Measurements from ENCODE around the gene DNAH17.

The DNAH17 gene

GRCh38 chr17:78476149-78476548 lies 101.0 kb downstream of the DNAH17 start:
- no peak overlapping the region for H2BK5ac ChIP-seq (ENCODE audit: low read depth, low read length, poor library complexity, severe bottlenecking)
- H3K4me2 ChIP-seq (ENCODE audit: low read length, poor library complexity, severe bottlenecking), result no peak overlapping the region
- DNase-seq, result no peak
- H3K36me3 ChIP-seq (ENCODE audit: control insufficient read depth in 1 of 2, insufficient read depth in 2 of 2, low read depth in 1 of 2, low read length in 2 of 2), result no peaks in the 10 kb centered on the region
- H3K4me3 ChIP-seq (ENCODE audit: insufficient read depth in 1 of 2, low read depth in 1 of 2, low read length in 2 of 2), result no peak overlapping the region
- H2BK120ac ChIP-seq (ENCODE audit: low read depth, low read length), result no peak overlapping the region
- peaks cover 3% of the 10 kb centered on the region for H3K9me3 ChIP-seq (ENCODE audit: control insufficient read depth, low read length)
- H2BK15ac ChIP-seq (ENCODE audit: low read depth, poor library complexity, severe bottlenecking), result no peak overlapping the region
- H2BK12ac ChIP-seq (ENCODE audit: low read length in 2 of 2), result no peak overlapping the region
- no peak overlapping the region for H4K8ac ChIP-seq (ENCODE audit: low read length)
- no peak overlapping the region for H3K23ac ChIP-seq (ENCODE audit: low read length in 2 of 2)
- no peak overlapping the region for H2AFZ ChIP-seq (ENCODE audit: low read depth, low read length)
- H3K14ac ChIP-seq (ENCODE audit: low read length in 2 of 2), result no peak overlapping the region
- no peaks in the 10 kb centered on the region for H3K79me1 ChIP-seq (replicated peaks; ENCODE audit: low read length, poor library complexity, severe bottlenecking)
- 93% methylated on average over 28 of the region's 28 CpGs for WGBS
- no peak overlapping the region for H3K9ac ChIP-seq (ENCODE audit: low read length)
- H4K91ac ChIP-seq (ENCODE audit: low read length), result no peak overlapping the region
- H3K4me1 ChIP-seq (ENCODE audit: control insufficient read depth, insufficient read depth, low read depth, low read length), result no peaks in the 10 kb centered on the region
- H3K27ac ChIP-seq (ENCODE audit: low read length, poor library complexity, severe bottlenecking), result no peak overlapping the region
- no peak overlapping the region for H3K18ac ChIP-seq (ENCODE audit: low read depth in 1 of 2, low read length in 2 of 2)
- no peak overlapping the region for H3K4ac ChIP-seq (ENCODE audit: low read depth in 1 of 2, low read length in 2 of 2)
- H2AK5ac ChIP-seq (ENCODE audit: low read length, severe bottlenecking), result no peak overlapping the region
- peaks cover 7 to 61% of the 10 kb centered on the region in 2 experiments for H3K27me3 ChIP-seq (ENCODE audit: control insufficient read depth in 1 of 2, insufficient read depth in 1 of 2, low read length in 2 of 2)

GRCh38 chr17:78475211-78475610 lies 102.0 kb downstream of the DNAH17 start:
- Histone ChIP-seq H3K4me1 (ENCODE audit: control insufficient read depth, insufficient read depth, low read depth, low read length) (no peaks in the 10 kb centered on the region), H3K9ac (ENCODE audit: low read length) (no peak overlapping the region)
- WGBS, result 92% methylated on average over 16 of the region's 16 CpGs

GRCh38 chr17:78474614-78475146 lies 102.5 kb downstream of the DNAH17 start:
- WGBS, result 93% methylated on average over 18 of the region's 18 CpGs

More at GRCh38 chr17:78475211-78475610, 102.0 kb downstream of the DNAH17 start:
- peaks cover 7 to 61% of the 10 kb centered on the region in 2 experiments for H3K27me3 ChIP-seq (ENCODE audit: control insufficient read depth in 1 of 2, insufficient read depth in 1 of 2, low read length in 2 of 2)
- no peak overlapping the region for H3K14ac ChIP-seq (ENCODE audit: low read length in 2 of 2)
- no peak overlapping the region for H4K91ac ChIP-seq (ENCODE audit: low read length)
- no peak overlapping the region for H4K8ac ChIP-seq (ENCODE audit: low read length)
- H3K79me1 ChIP-seq (replicated peaks; ENCODE audit: low read length, poor library complexity, severe bottlenecking), result no peaks in the 10 kb centered on the region
- H2BK15ac ChIP-seq (ENCODE audit: low read depth, poor library complexity, severe bottlenecking), result no peak overlapping the region
- H3K36me3 ChIP-seq (ENCODE audit: control insufficient read depth in 1 of 2, insufficient read depth in 2 of 2, low read depth in 1 of 2, low read length in 2 of 2), result no peaks in the 10 kb centered on the region
- H3K4ac ChIP-seq (ENCODE audit: low read depth in 1 of 2, low read length in 2 of 2), result no peak overlapping the region
- H3K4me3 ChIP-seq (ENCODE audit: insufficient read depth in 1 of 2, low read depth in 1 of 2, low read length in 2 of 2), result no peak overlapping the region
- H3K18ac ChIP-seq (ENCODE audit: low read depth in 1 of 2, low read length in 2 of 2), result no peak overlapping the region
- H2BK5ac ChIP-seq (ENCODE audit: low read depth, low read length, poor library complexity, severe bottlenecking), result no peak overlapping the region
- no peak overlapping the region for H3K23ac ChIP-seq (ENCODE audit: low read length in 2 of 2)
- H2AK5ac ChIP-seq (ENCODE audit: low read length, severe bottlenecking), result no peak overlapping the region
- H3K4me2 ChIP-seq (ENCODE audit: low read length, poor library complexity, severe bottlenecking), result no peak overlapping the region
- H2BK120ac ChIP-seq (ENCODE audit: low read depth, low read length), result no peak overlapping the region
- no peak overlapping the region for H3K27ac ChIP-seq (ENCODE audit: low read length, poor library complexity, severe bottlenecking)
- DNase-seq, result no peak
- H2BK12ac ChIP-seq (ENCODE audit: low read length in 2 of 2), result no peak overlapping the region
- H2AFZ ChIP-seq (ENCODE audit: low read depth, low read length), result no peak overlapping the region
- peaks cover 3% of the 10 kb centered on the region for H3K9me3 ChIP-seq (ENCODE audit: control insufficient read depth, low read length)

GRCh38 chr17:78473951-78474613 lies 103.1 kb downstream of the DNAH17 start:
- no peak overlapping the region for H2BK15ac ChIP-seq (ENCODE audit: low read depth, poor library complexity, severe bottlenecking)
- H4K8ac ChIP-seq (ENCODE audit: low read length), result no peak overlapping the region
- H3K23ac ChIP-seq (ENCODE audit: low read length in 2 of 2), result no peak overlapping the region
- no peak overlapping the region for H3K4ac ChIP-seq (ENCODE audit: low read depth in 1 of 2, low read length in 2 of 2)
- no peak overlapping the region for H3K18ac ChIP-seq (ENCODE audit: low read depth in 1 of 2, low read length in 2 of 2)
- H2AFZ ChIP-seq (ENCODE audit: low read depth, low read length), result no peak overlapping the region
- H3K14ac ChIP-seq (ENCODE audit: low read length in 2 of 2), result no peak overlapping the region
- no peak for DNase-seq
- no peaks in the 10 kb centered on the region for H3K79me1 ChIP-seq (replicated peaks; ENCODE audit: low read length, poor library complexity, severe bottlenecking)
- peaks cover 7 to 63% of the 10 kb centered on the region in 2 experiments for H3K27me3 ChIP-seq (ENCODE audit: control insufficient read depth in 1 of 2, insufficient read depth in 1 of 2, low read length in 2 of 2)
- H2BK12ac ChIP-seq (ENCODE audit: low read length in 2 of 2), result no peak overlapping the region
- H2BK120ac ChIP-seq (ENCODE audit: low read depth, low read length), result no peak overlapping the region
- H3K4me1 ChIP-seq (ENCODE audit: control insufficient read depth, insufficient read depth, low read depth, low read length), result no peaks in the 10 kb centered on the region
- H3K27ac ChIP-seq (ENCODE audit: low read length, poor library complexity, severe bottlenecking), result no peak overlapping the region
- 88% methylated on average over 11 of the region's 12 CpGs for WGBS
- no peak overlapping the region for H3K4me3 ChIP-seq (ENCODE audit: insufficient read depth in 1 of 2, low read depth in 1 of 2, low read length in 2 of 2)
- H3K9ac ChIP-seq (ENCODE audit: low read length), result no peak overlapping the region
- H3K9me3 ChIP-seq (ENCODE audit: control insufficient read depth, low read length), result peaks cover 3% of the 10 kb centered on the region
- no peak overlapping the region for H4K91ac ChIP-seq (ENCODE audit: low read length)
- H2BK5ac ChIP-seq (ENCODE audit: low read depth, low read length, poor library complexity, severe bottlenecking), result no peak overlapping the region
- no peak overlapping the region for H3K4me2 ChIP-seq (ENCODE audit: low read length, poor library complexity, severe bottlenecking)
- no peaks in the 10 kb centered on the region for H3K36me3 ChIP-seq (ENCODE audit: control insufficient read depth in 1 of 2, insufficient read depth in 2 of 2, low read depth in 1 of 2, low read length in 2 of 2)
- no peak overlapping the region for H2AK5ac ChIP-seq (ENCODE audit: low read length, severe bottlenecking)

More at GRCh38 chr17:78474614-78475146, 102.5 kb downstream of the DNAH17 start:
- Histone ChIP-seq H3K79me1 (replicated peaks; ENCODE audit: low read length, poor library complexity, severe bottlenecking) (no peaks in the 10 kb centered on the region), H3K23ac (ENCODE audit: low read length in 2 of 2) (no peak overlapping the region), H3K27me3 (ENCODE audit: control insufficient read depth in 1 of 2, insufficient read depth in 1 of 2, low read length in 2 of 2) (peaks cover 7 to 61% of the 10 kb centered on the region in 2 experiments), H3K4me1 (ENCODE audit: control insufficient read depth, insufficient read depth, low read depth, low read length) (no peaks in the 10 kb centered on the region), H2AFZ (ENCODE audit: low read depth, low read length) (no peak overlapping the region), H2BK15ac (ENCODE audit: low read depth, poor library complexity, severe bottlenecking) (no peak overlapping the region), H2BK5ac (ENCODE audit: low read depth, low read length, poor library complexity, severe bottlenecking) (no peak overlapping the region), H3K4me3 (ENCODE audit: insufficient read depth in 1 of 2, low read depth in 1 of 2, low read length in 2 of 2) (no peak overlapping the region), H4K91ac (ENCODE audit: low read length) (no peak overlapping the region), H3K4me2 (ENCODE audit: low read length, poor library complexity, severe bottlenecking) (no peak overlapping the region), H3K14ac (ENCODE audit: low read length in 2 of 2) (no peak overlapping the region), H4K8ac (ENCODE audit: low read length) (no peak overlapping the region), H2BK120ac (ENCODE audit: low read depth, low read length) (no peak overlapping the region), H3K18ac (ENCODE audit: low read depth in 1 of 2, low read length in 2 of 2) (no peak overlapping the region), H2BK12ac (ENCODE audit: low read length in 2 of 2) (no peak overlapping the region), H3K9ac (ENCODE audit: low read length) (no peak overlapping the region), H3K9me3 (ENCODE audit: control insufficient read depth, low read length) (peaks cover 3% of the 10 kb centered on the region), H3K4ac (ENCODE audit: low read depth in 1 of 2, low read length in 2 of 2) (no peak overlapping the region), H2AK5ac (ENCODE audit: low read length, severe bottlenecking) (no peak overlapping the region), H3K36me3 (ENCODE audit: control insufficient read depth in 1 of 2, insufficient read depth in 2 of 2, low read depth in 1 of 2, low read length in 2 of 2) (no peaks in the 10 kb centered on the region), H3K27ac (ENCODE audit: low read length, poor library complexity, severe bottlenecking) (no peak overlapping the region)
- no peak for DNase-seq
